ENCODE data around the gene ACP3. TPM values are rescaled to one million over a fixed set of nuclear protein-coding genes. Genes with fewer than 3 reads are reported as not detected.

ACP3 gene
- total and polyA plus RNA-seq, 9 of the 15 experiments (the other 6 are each of a cell fraction or from before 2014, with no cell fraction given) = 0.08 to 1.1 (median 0.21) TPM

GRCh38 chr3:132317229-132317948 lies at the start of gene ACP3 (continued):
- no peak for TF ChIP-seq BCLAF1 (IDR thresholded peaks at IDR 0.05; ENCODE audit: borderline replicate concordance in 1 of 2, control insufficient read depth in 1 of 2, low read depth in 2 of 2, low read length in 1 of 2)
- no peak for TF ChIP-seq ZNF121 (CRISPR knock-in tag; conservative IDR thresholded peaks at IDR 0.05)
- no peak for TF ChIP-seq SRF (CRISPR knock-in tag; IDR thresholded peaks at IDR 0.05)
- no peak for TF ChIP-seq XRCC5 (IDR thresholded peaks at IDR 0.05; ENCODE audit: low read depth, low read length)
- TF ChIP-seq ZEB2 (IDR thresholded peaks at IDR 0.05) = no peak
- no peak for TF ChIP-seq ETV1 (tag; conservative IDR thresholded peaks at IDR 0.05; ENCODE audit: low read depth)
- no peak for TF ChIP-seq MAZ (CRISPR knock-in tag; conservative IDR thresholded peaks at IDR 0.05 in 1 of 2, IDR thresholded peaks at IDR 0.05 in 1 of 2)
- TF ChIP-seq MTA3 (IDR thresholded peaks at IDR 0.05; ENCODE audit: borderline replicate concordance) = no peak
- TF ChIP-seq KDM2B (CRISPR knock-in tag; IDR thresholded peaks at IDR 0.05) = no peak
- TF ChIP-seq ZNF239 (CRISPR knock-in tag; IDR thresholded peaks at IDR 0.05) = no peak
- TF ChIP-seq ZNF77 (CRISPR knock-in tag; IDR thresholded peaks at IDR 0.05) = no peak
- no peak for TF ChIP-seq ZNF583 (CRISPR knock-in tag; IDR thresholded peaks at IDR 0.05)
- TF ChIP-seq NFATC3 (IDR thresholded peaks at IDR 0.05) = no peak
- no peak for TF ChIP-seq ZFP91 (CRISPR knock-in tag; IDR thresholded peaks at IDR 0.05)

Data from K562 (cell line).